ENCODE results near the gene CNTNAP2. TPM values are rescaled to one million over a fixed set of nuclear protein-coding genes. Genes with fewer than 3 reads are reported as not detected.
A peak's percentile ranks its signal among the peaks of the same experiment; 100 is the strongest.

CNTNAP2 gene
- total and polyA plus RNA-seq, 4 donors: 0.14 to 2.3 (median 1.1) TPM

- H3K4me3 ChIP-seq (ENCODE audit: low read depth in 1 of 3, low read length in 3 of 3): no peak overlapping the region
- DNase-seq (ENCODE audit: low spot score): no peak
- no peaks in the 10 kb centered on the region for H3K27me3 ChIP-seq (ENCODE audit: control insufficient read depth in 4 of 4, insufficient read depth in 4 of 4, low read length in 3 of 4)
- TF ChIP-seq TAF1 (conservative IDR thresholded peaks at IDR 0.05) (no peak), SP1 (IDR thresholded peaks at IDR 0.05) (no peak), EGR1 (IDR thresholded peaks at IDR 0.05; ENCODE audit: low read depth in 2 of 2) (no peak), FOXA2 (IDR thresholded peaks at IDR 0.05) (no peak), HNF4A (conservative IDR thresholded peaks at IDR 0.05) (peak in 1 of 2 donors; percentile 40), GABPA (IDR thresholded peaks at IDR 0.05 in 1 of 2, conservative IDR thresholded peaks at IDR 0.05 in 1 of 2) (no peak), NR2F2 (IDR thresholded peaks at IDR 0.05) (peak; percentile 21), HNF4G (IDR thresholded peaks at IDR 0.05) (no peak), RAD21 (IDR thresholded peaks at IDR 0.05) (peak; percentile 13 to 22), JUND (IDR thresholded peaks at IDR 0.05) (no peak), FOXA1 (IDR thresholded peaks at IDR 0.05) (no peak), RXRA (IDR thresholded peaks at IDR 0.05) (peak; percentile 68 to 80), YY1 (IDR thresholded peaks at IDR 0.05) (no peak)
- TF ChIP-seq, protein P1, sequence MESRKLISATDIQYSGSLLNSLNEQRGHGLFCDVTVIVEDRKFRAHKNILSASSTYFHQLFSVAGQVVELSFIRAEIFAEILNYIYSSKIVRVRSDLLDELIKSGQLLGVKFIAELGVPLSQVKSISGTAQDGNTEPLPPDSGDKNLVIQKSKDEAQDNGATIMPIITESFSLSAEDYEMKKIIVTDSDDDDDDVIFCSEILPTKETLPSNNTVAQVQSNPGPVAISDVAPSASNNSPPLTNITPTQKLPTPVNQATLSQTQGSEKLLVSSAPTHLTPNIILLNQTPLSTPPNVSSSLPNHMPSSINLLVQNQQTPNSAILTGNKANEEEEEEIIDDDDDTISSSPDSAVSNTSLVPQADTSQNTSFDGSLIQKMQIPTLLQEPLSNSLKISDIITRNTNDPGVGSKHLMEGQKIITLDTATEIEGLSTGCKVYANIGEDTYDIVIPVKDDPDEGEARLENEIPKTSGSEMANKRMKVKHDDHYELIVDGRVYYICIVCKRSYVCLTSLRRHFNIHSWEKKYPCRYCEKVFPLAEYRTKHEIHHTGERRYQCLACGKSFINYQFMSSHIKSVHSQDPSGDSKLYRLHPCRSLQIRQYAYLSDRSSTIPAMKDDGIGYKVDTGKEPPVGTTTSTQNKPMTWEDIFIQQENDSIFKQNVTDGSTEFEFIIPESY (IDR thresholded peaks at IDR 0.05): no peak
- TF ChIP-seq, protein P2, sequence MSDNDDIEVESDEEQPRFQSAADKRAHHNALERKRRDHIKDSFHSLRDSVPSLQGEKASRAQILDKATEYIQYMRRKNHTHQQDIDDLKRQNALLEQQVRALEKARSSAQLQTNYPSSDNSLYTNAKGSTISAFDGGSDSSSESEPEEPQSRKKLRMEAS (IDR thresholded peaks at IDR 0.05): no peak
- TF ChIP-seq, protein P3, sequence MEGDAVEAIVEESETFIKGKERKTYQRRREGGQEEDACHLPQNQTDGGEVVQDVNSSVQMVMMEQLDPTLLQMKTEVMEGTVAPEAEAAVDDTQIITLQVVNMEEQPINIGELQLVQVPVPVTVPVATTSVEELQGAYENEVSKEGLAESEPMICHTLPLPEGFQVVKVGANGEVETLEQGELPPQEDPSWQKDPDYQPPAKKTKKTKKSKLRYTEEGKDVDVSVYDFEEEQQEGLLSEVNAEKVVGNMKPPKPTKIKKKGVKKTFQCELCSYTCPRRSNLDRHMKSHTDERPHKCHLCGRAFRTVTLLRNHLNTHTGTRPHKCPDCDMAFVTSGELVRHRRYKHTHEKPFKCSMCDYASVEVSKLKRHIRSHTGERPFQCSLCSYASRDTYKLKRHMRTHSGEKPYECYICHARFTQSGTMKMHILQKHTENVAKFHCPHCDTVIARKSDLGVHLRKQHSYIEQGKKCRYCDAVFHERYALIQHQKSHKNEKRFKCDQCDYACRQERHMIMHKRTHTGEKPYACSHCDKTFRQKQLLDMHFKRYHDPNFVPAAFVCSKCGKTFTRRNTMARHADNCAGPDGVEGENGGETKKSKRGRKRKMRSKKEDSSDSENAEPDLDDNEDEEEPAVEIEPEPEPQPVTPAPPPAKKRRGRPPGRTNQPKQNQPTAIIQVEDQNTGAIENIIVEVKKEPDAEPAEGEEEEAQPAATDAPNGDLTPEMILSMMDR (IDR thresholded peaks at IDR 0.05; ENCODE audit: low read depth, low read length, missing input control): no peak
- TF ChIP-seq, protein P4, sequence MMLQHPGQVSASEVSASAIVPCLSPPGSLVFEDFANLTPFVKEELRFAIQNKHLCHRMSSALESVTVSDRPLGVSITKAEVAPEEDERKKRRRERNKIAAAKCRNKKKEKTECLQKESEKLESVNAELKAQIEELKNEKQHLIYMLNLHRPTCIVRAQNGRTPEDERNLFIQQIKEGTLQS (IDR thresholded peaks at IDR 0.05): no peak
- TF ChIP-seq, protein P5, sequence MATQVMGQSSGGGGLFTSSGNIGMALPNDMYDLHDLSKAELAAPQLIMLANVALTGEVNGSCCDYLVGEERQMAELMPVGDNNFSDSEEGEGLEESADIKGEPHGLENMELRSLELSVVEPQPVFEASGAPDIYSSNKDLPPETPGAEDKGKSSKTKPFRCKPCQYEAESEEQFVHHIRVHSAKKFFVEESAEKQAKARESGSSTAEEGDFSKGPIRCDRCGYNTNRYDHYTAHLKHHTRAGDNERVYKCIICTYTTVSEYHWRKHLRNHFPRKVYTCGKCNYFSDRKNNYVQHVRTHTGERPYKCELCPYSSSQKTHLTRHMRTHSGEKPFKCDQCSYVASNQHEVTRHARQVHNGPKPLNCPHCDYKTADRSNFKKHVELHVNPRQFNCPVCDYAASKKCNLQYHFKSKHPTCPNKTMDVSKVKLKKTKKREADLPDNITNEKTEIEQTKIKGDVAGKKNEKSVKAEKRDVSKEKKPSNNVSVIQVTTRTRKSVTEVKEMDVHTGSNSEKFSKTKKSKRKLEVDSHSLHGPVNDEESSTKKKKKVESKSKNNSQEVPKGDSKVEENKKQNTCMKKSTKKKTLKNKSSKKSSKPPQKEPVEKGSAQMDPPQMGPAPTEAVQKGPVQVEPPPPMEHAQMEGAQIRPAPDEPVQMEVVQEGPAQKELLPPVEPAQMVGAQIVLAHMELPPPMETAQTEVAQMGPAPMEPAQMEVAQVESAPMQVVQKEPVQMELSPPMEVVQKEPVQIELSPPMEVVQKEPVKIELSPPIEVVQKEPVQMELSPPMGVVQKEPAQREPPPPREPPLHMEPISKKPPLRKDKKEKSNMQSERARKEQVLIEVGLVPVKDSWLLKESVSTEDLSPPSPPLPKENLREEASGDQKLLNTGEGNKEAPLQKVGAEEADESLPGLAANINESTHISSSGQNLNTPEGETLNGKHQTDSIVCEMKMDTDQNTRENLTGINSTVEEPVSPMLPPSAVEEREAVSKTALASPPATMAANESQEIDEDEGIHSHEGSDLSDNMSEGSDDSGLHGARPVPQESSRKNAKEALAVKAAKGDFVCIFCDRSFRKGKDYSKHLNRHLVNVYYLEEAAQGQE (IDR thresholded peaks at IDR 0.05): no peak
- H3K36me3 ChIP-seq (ENCODE audit: control insufficient read depth in 4 of 4, insufficient read depth in 3 of 4, low read depth in 1 of 4, low read length in 3 of 4): no peaks in the 10 kb centered on the region
- no peaks in the 10 kb centered on the region for H3K9me3 ChIP-seq (ENCODE audit: control insufficient read depth in 4 of 4, low read length in 3 of 4)
- peaks cover 0 to 8% (median 0%) of the 10 kb centered on the region in 4 donors for H3K4me1 ChIP-seq (ENCODE audit: control insufficient read depth in 4 of 4, insufficient read depth in 4 of 4, low read length in 3 of 4)
- no peak overlapping the region for H3K27ac ChIP-seq (ENCODE audit: low read depth in 1 of 2, low read length in 2 of 2)
- H3K9ac ChIP-seq (ENCODE audit: low read depth in 1 of 2, low read length in 2 of 2): no peak overlapping the region
- 27% methylated on average over 5 of the region's 5 CpGs for WGBS
Measured at GRCh38 chr7:148356303-148356702, 2239.7 kb downstream of the CNTNAP2 start.
